K562 (cell line): ENCODE measurements around the gene BLM. TPM values are rescaled to one million over a fixed set of nuclear protein-coding genes. Genes with fewer than 3 reads are reported as not detected.

Experiments
- ATAC-seq: fragments of 200-7000 bp; cut with Tn5 transposase; 3 replicates; pipeline ENCODE4 v1.9.1; 2020; ENCODE audit warnings: moderate library complexity
- BruUV-seq: library from RNA; stranded (reverse); fragments of 400-500 nt; replicated peaks from 2 replicates; lab custom pipeline; 2021; lab: Mats Ljungman, UMichigan
- CTCF ChIA-PET: fragments of 300-600 bp; formaldehyde crosslinking; extraction: SDS; loops from one replicate; lab custom pipeline; 2021; ENCODE audit warnings: low intra/inter-chr PET ratio; lab: Yijun Ruan, JAX
- POLR2A ChIA-PET: fragments of 300-600, 350-650 bp; sonication (Branson Sonifier 250); formaldehyde crosslinking; extraction: SDS; loops from one replicate; lab custom pipeline; 2021; ENCODE audit warnings: antibody characterized with exemption, inconsistent platforms; lab: Yijun Ruan, JAX
- DNase-seq, 4 experiments: peaks; one replicate each; pipeline versions ENCODE4 v3.0.0 to v3.0.0-alpha.2; 2011 to 2018; ENCODE audit warnings: low spot score in 3 of 4, mixed read lengths in 3 of 4; ENCODE audit errors: extremely low read depth in 1 of 4
- FAIRE-seq: peaks from 2 replicates; lab custom pipeline; 2011; peaks lifted over from hg19 to GRCh38; lab: Jason Lieb, UNC
- H2AFZ ChIP-seq: 2 replicates; pipeline ENCODE4 v1.6.0; 2011; ENCODE audit warnings: low read depth, low read length, control low read depth, inconsistent platforms
- H3K27ac ChIP-seq: fragments of 200-600 bp; 3 replicates; pipeline ENCODE4 v1.8.0; 2011; ENCODE audit warnings: low read depth, mild to moderate bottlenecking, control low read depth, inconsistent platforms, low read length, moderate library complexity, mixed read lengths; ENCODE audit errors: extremely low read depth
- H3K27me3 ChIP-seq, 2 experiments: fragments of 300-600 bp in 1 of 2; 2 replicates in 1 of 2; 3 replicates in 1 of 2; pipeline versions ENCODE4 v1.6.0 to v1.8.0; 2011; ENCODE audit warnings: inconsistent platforms in 2 of 2, low read length in 2 of 2, mild to moderate bottlenecking in 1 of 2, mixed read lengths in 1 of 2, moderate library complexity in 1 of 2; ENCODE audit not compliant: control insufficient read depth in 2 of 2, insufficient read depth in 2 of 2
- H3K36me3 ChIP-seq: fragments of 300-600 bp; 3 replicates; pipeline ENCODE4 v1.8.0; 2011; ENCODE audit warnings: mild to moderate bottlenecking, low read length, inconsistent platforms; ENCODE audit not compliant: control insufficient read depth, insufficient read depth
- H3K4me1 ChIP-seq, 2 experiments: fragments of 200-600 bp in 1 of 2; replicated peaks in 1 of 2; 2 replicates in 1 of 2; 3 replicates in 1 of 2; pipeline versions ENCODE4 v1.5.1 to v1.8.0; 2011; ENCODE audit warnings: inconsistent platforms in 2 of 2, low read length in 2 of 2, mild to moderate bottlenecking in 1 of 2, mixed read lengths in 1 of 2, moderate library complexity in 1 of 2; ENCODE audit not compliant: control insufficient read depth in 2 of 2, insufficient read depth in 2 of 2
- H3K4me2 ChIP-seq: 2 replicates; pipeline ENCODE4 v1.6.1; 2011; ENCODE audit warnings: low read length, control low read depth, inconsistent platforms, mixed read lengths; ENCODE audit not compliant: insufficient read depth
- H3K4me3 ChIP-seq: fragments of 200-600 bp; sonication (generic), shearing (Covaris generic); 2 replicates; pipeline ENCODE4 v1.5.1; 2016; ENCODE audit warnings: control low read depth, inconsistent platforms
- H3K79me2 ChIP-seq: fragments of 200-600 bp; 3 replicates; pipeline ENCODE4 v1.8.0; 2011; ENCODE audit warnings: low read length, inconsistent platforms; ENCODE audit not compliant: control insufficient read depth, insufficient read depth
- H3K9ac ChIP-seq, 2 experiments: 2 replicates each; pipeline versions ENCODE4 v1.6.0 to v1.6.1; 2011; ENCODE audit warnings: low read depth in 2 of 2, low read length in 2 of 2, control low read depth in 1 of 2, inconsistent platforms in 1 of 2, mild to moderate bottlenecking in 1 of 2, mixed read lengths in 1 of 2; ENCODE audit not compliant: insufficient read depth in 1 of 2
- H3K9me1 ChIP-seq: one replicate; pipeline ENCODE4 v1.6.0; 2011; ENCODE audit warnings: inconsistent platforms, mild to moderate bottlenecking, low read length, moderate library complexity; ENCODE audit not compliant: control insufficient read depth, insufficient read depth
- H3K9me3 ChIP-seq: replicated peaks from 2 replicates; pipeline ENCODE4 v1.5.1; 2011; ENCODE audit warnings: low read depth, low read length, inconsistent platforms; ENCODE audit not compliant: control insufficient read depth, insufficient read depth
- H4K20me1 ChIP-seq: replicated peaks from 2 replicates; pipeline ENCODE4 v1.6.1; 2011; ENCODE audit warnings: low read length, inconsistent platforms, mixed read lengths; ENCODE audit not compliant: control insufficient read depth, insufficient read depth
- CBFA2T3 ChIP-seq: fragments of 450-650 bp; IDR thresholded peaks from 2 replicates; pipeline ENCODE4 v1.6.1; 2017
- CEBPG ChIP-seq, 3 experiments: fragments of 200-800 bp in 1 of 3; sonication (Bioruptor generic) in 1 of 3; sonication (generic) in 1 of 3; formaldehyde crosslinking in 1 of 3; IDR thresholded peaks in 2 of 3; conservative IDR thresholded peaks in 1 of 3; 2 replicates each; pipeline versions ENCODE4 v1.6.1 to v1.8.0; 2016 to 2022; ENCODE audit warnings: missing compliant biosample characterization in 2 of 3, missing genetic modification characterization in 2 of 3, mild to moderate bottlenecking in 1 of 3, missing genetic modification reagents in 1 of 3
- COPS2 ChIP-seq: fragments of 450-650 bp; conservative IDR thresholded peaks from 2 replicates; pipeline ENCODE4 v1.6.1; 2016; ENCODE audit warnings: mild to moderate bottlenecking, moderate library complexity
- DMBX1 ChIP-seq: fragments of 250-450 bp; sonication (Bioruptor Pico); IDR thresholded peaks from 2 replicates; pipeline ENCODE4 v1.8.0; 2022; ENCODE audit warnings: inconsistent platforms, mild to moderate bottlenecking, moderate library complexity, borderline replicate concordance
- DPF2 ChIP-seq: fragments of 450-650 bp; IDR thresholded peaks from 2 replicates; pipeline ENCODE4 v1.6.1; 2016
- EP300 ChIP-seq: IDR thresholded peaks from 2 replicates; pipeline ENCODE4 v1.6.1; 2012; ENCODE audit warnings: low read length, improper control_type of control experiment
- ESRRA ChIP-seq: fragments of 450-650 bp; IDR thresholded peaks from 2 replicates; pipeline ENCODE4 v1.6.1; 2014; ENCODE audit warnings: low read depth, mild to moderate bottlenecking, moderate library complexity, borderline replicate concordance
- GATAD2A ChIP-seq: fragments of 450-650 bp; IDR thresholded peaks from 2 replicates; pipeline ENCODE4 v1.6.1; 2017
- HDAC8 ChIP-seq: fragments of 450-650 bp; IDR thresholded peaks from 2 replicates; pipeline ENCODE4 v1.6.1; 2016; ENCODE audit warnings: mild to moderate bottlenecking, missing genetic modification characterization, moderate library complexity, missing compliant biosample characterization
- RCOR1 ChIP-seq, 2 experiments: IDR thresholded peaks; 2 replicates each; pipeline ENCODE4 v1.6.1; 2012; ENCODE audit warnings: low read depth in 2 of 2, low read length in 2 of 2, borderline replicate concordance in 1 of 2, improper control_type of control experiment in 1 of 2
- RNF2 ChIP-seq: sonication (generic); IDR thresholded peaks from 2 replicates; pipeline ENCODE4 v1.6.1; 2016
- SMARCE1 ChIP-seq: fragments of 450-650 bp; IDR thresholded peaks from 2 replicates; pipeline ENCODE4 v1.7.1; 2016; ENCODE audit warnings: mild to moderate bottlenecking
- SOX6 ChIP-seq: fragments of 450-650 bp; IDR thresholded peaks from 2 replicates; pipeline ENCODE4 v1.6.1; 2014; ENCODE audit warnings: mild to moderate bottlenecking
- ZFP30 ChIP-seq: fragments of 250-450 bp; sonication (Bioruptor Pico); IDR thresholded peaks from 2 replicates; pipeline ENCODE4 v1.8.0; 2022; ENCODE audit warnings: moderate library complexity, mild to moderate bottlenecking, inconsistent platforms, borderline replicate concordance
- ZNF589 ChIP-seq: fragments of 200-800 bp; sonication (Bioruptor generic); IDR thresholded peaks from 2 replicates; pipeline ENCODE4 v1.6.1; 2016; ENCODE audit warnings: low read depth, missing genetic modification characterization, missing compliant biosample characterization
- WGBS: fragments of 100-300 bp; shearing (Covaris generic); methylation state at CpG from one replicate; pipeline ENCODE4 v1.1.6; 2016; ENCODE audit warnings: low coverage, mixed read lengths; ENCODE audit not compliant: insufficient coverage; ENCODE audit errors: missing lambda C conversion rate; 5-methylcytosine and 5-hydroxymethylcytosine counted together
- in situ Hi-C: fragments of 300-500 bp; cut with MboI; formaldehyde crosslinking; loops from 4 replicates; pipeline ENCODE4 v1.15.0; 2018; ENCODE audit warnings: inconsistent platforms, mixed read lengths
- intact Hi-C: fragments of 100-400 bp; cut with micrococcal nuclease; formaldehyde crosslinking; loops from 2 replicates; pipeline ENCODE4 v1.14.2; 2022
- polyA plus RNA-seq, 8 experiments: library from polyadenylated mRNA; depleted of rRNA in 4 of 8; stranded (reverse) in 5 of 8; unstranded in 3 of 8; fragments of >200 nt; fragmentation: Nextera tagmentation in 2 of 8; fragmentation: Illumina TruSeq in 1 of 8; extraction: Ambion mirVana in 2 of 8; extraction: Trizol in 1 of 8; gene quantifications; 2 replicates each; pipeline versions ENCODE4 v1.2.1 to v1.2.3, GENCODE V29; 2011 to 2014; ENCODE audit warnings: inconsistent platforms in 1 of 8, missing spikeins in 1 of 8
- total RNA-seq, 7 experiments: library from RNA; depleted of rRNA in 6 of 7; stranded (reverse); fragments of >200 nt in 6 of 7; fragmentation: Illumina TruSeq in 2 of 7; extraction: Trizol in 2 of 7; gene quantifications; 2 replicates each; pipeline versions ENCODE4 v1.2.1 to v1.2.3, GENCODE V29; 2011 to 2021; ENCODE audit warnings: low replicate concordance in 1 of 7
- TF ChIP-seq, protein P1 (sequence below), 2 experiments: fragments of 450-650 bp; conservative IDR thresholded peaks; 2 replicates each; pipeline ENCODE4 v1.6.1; 2017; ENCODE audit warnings: mild to moderate bottlenecking in 2 of 2, moderate library complexity in 2 of 2
- TF ChIP-seq, protein P2 (sequence below): sonication (generic); formaldehyde crosslinking; IDR thresholded peaks from 2 replicates; pipeline ENCODE4 v1.8.0; 2022; ENCODE audit warnings: mild to moderate bottlenecking, missing genetic modification reagents

BLM gene
- total and polyA plus RNA-seq, 9 of the 15 experiments (the other 6 are each of a cell fraction or from before 2014, with no cell fraction given), result 21.0 to 56.0 (median 43.9) TPM

GRCh38 chr15:90836296-90836871, 119.2 kb downstream of the BLM start (continued):
- TF ChIP-seq RCOR1 (IDR thresholded peaks at IDR 0.05; ENCODE audit: borderline replicate concordance in 1 of 2, low read depth in 2 of 2, low read length in 2 of 2) (peak in 1 of 2 experiments; percentile 59; a peak in 1 of 4 replicates), HDAC8 (tag) (no peak), ZNF589 (CRISPR knock-in tag) (0 out of 2 replicates have a peak, but pooled peaks have one; percentile 47), CBFA2T3 (peak; percentile 64), SOX6 (peak; percentile 58; the same call in 1 of the 2 replicates), EP300 (peak; percentile 65), COPS2 (no peak), DPF2 (peak; percentile 85)
- TF ChIP-seq, protein P1, sequence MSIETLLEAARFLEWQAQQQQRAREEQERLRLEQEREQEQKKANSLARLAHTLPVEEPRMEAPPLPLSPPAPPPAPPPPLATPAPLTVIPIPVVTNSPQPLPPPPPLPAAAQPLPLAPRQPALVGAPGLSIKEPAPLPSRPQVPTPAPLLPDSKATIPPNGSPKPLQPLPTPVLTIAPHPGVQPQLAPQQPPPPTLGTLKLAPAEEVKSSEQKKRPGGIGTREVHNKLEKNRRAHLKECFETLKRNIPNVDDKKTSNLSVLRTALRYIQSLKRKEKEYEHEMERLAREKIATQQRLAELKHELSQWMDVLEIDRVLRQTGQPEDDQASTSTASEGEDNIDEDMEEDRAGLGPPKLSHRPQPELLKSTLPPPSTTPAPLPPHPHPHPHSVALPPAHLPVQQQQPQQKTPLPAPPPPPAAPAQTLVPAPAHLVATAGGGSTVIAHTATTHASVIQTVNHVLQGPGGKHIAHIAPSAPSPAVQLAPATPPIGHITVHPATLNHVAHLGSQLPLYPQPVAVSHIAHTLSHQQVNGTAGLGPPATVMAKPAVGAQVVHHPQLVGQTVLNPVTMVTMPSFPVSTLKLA (conservative IDR thresholded peaks at IDR 0.05), result peak in 1 of 2 experiments; percentile 68; a peak in 2 of 4 replicates

DNA sequence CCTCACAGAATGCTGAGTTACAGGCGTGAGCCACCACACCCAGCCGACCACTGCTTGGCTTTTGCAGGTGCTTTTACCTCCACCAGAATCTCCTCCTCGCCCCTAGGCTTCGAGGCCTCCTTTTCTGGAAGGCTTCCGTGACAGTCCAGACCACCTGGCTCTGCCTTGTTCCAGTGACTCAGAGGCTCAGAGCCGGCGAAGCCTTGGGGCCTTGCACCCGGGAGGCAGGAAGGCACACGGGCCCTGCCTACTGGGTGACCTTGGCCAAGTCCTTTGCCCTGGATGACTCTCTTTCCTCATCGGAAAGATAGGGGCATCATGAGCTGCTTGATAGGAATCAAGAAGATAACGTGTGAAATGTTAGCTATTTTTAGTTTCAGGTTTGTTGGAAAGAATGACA, 119.9 kb downstream of the BLM start:
- ATAC-seq (no peak), FAIRE-seq (no peak), DNase-seq (peak in 1 of 4 experiments; percentile 40)
- intact Hi-C loops, result no loop called here
- Histone ChIP-seq H4K20me1 (no peaks in the 10 kb centered on the region), H3K36me3 (no peaks in the 10 kb centered on the region), H3K4me2 (peak overlapping the region; percentile 28), H3K27ac (peak overlapping the region; percentile 53; the same call in 2 of the 3 replicates), H3K27me3 (no peaks in the 10 kb centered on the region), H3K4me1 (peaks cover 57 to 66% of the 10 kb centered on the region in 2 experiments), H3K9me3 (no peaks in the 10 kb centered on the region), H3K4me3 (no peak overlapping the region), H3K9me1 (no peaks in the 10 kb centered on the region), H3K79me2 (no peaks in the 10 kb centered on the region), H2AFZ (peak overlapping the region; percentile 83), H3K9ac (peak overlapping the region; percentile 37 to 88; a peak in 3 of 4 replicates)
- WGBS, result 37% methylated on average over 11 of the region's 11 CpGs
- CTCF ChIA-PET, result no interaction called here
- POLR2A ChIA-PET, result interaction anchor here (0.6 to 0.9 kb wide), 2 partner anchors 39 to 135 kb away, joined by 3 read pairs; no protein-coding TSS in a partner anchor
- in situ Hi-C loops, result no loop called here
- BruUV-seq, result no TSS peak
- peak; percentile 90 for TF ChIP-seq GATAD2A
- TF ChIP-seq, protein P2, sequence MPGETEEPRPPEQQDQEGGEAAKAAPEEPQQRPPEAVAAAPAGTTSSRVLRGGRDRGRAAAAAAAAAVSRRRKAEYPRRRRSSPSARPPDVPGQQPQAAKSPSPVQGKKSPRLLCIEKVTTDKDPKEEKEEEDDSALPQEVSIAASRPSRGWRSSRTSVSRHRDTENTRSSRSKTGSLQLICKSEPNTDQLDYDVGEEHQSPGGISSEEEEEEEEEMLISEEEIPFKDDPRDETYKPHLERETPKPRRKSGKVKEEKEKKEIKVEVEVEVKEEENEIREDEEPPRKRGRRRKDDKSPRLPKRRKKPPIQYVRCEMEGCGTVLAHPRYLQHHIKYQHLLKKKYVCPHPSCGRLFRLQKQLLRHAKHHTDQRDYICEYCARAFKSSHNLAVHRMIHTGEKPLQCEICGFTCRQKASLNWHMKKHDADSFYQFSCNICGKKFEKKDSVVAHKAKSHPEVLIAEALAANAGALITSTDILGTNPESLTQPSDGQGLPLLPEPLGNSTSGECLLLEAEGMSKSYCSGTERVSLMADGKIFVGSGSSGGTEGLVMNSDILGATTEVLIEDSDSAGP (CRISPR knock-in tag), result 0 out of 2 replicates have a peak, but pooled peaks have one; percentile 20
- peak; percentile 23; the same call in 1 of the 2 replicates for TF ChIP-seq DMBX1 (CRISPR knock-in tag)
- TF ChIP-seq ESRRA, result peak; percentile 52; the same call in 1 of the 2 replicates
- TF ChIP-seq CBFA2T3, result 0 out of 2 replicates have a peak, but pooled peaks have one; percentile 8
- no peak for TF ChIP-seq HDAC8 (tag)
- TF ChIP-seq RNF2, result no peak
- 0 out of 2 replicates have a peak, but pooled peaks have one; percentile 21 for TF ChIP-seq SMARCE1
- no peak for TF ChIP-seq ZFP30 (CRISPR knock-in tag)
- 0 out of 2 replicates have a peak, but pooled peaks have one; percentile 16 for TF ChIP-seq CEBPG (CRISPR knock-in tag; IDR thresholded peaks at IDR 0.05)
- TF ChIP-seq CEBPG (tag; conservative IDR thresholded peaks at IDR 0.05 in 1 of 2, IDR thresholded peaks at IDR 0.05 in 1 of 2), result no peak
